IMR-90 (cell line): ENCODE measurements around the gene BTBD2. TPM values are rescaled to one million over a fixed set of nuclear protein-coding genes. Genes with fewer than 3 reads are reported as not detected.

Source experiments
- ATAC-seq: fragments of 200-7000 bp; cut with Tn5 transposase; 2 replicates; pipeline ENCODE4 v1.9.1; 2020; ENCODE audit warnings: low read depth, mild to moderate bottlenecking, moderate library complexity
- BruUV-seq: library from RNA; stranded (reverse); fragments of 400-500 nt; replicated peaks from 2 replicates; lab custom pipeline; 2021; lab: Mats Ljungman, UMichigan
- CTCF ChIA-PET: fragments of 300-600 bp; formaldehyde crosslinking; extraction: SDS; loops from one replicate; lab custom pipeline; 2021; ENCODE audit warnings: antibody characterized with exemption; lab: Yijun Ruan, JAX
- POLR2A ChIA-PET: fragments of 300-600 bp; sonication (Branson Sonifier 250); formaldehyde crosslinking; loops from one replicate; lab custom pipeline; 2022; ENCODE audit warnings: antibody characterized with exemption; ENCODE audit not compliant: unreplicated experiment; lab: Charles Lee
- DNase-seq: peaks from one replicate; pipeline ENCODE4 v3.0.0; 2013
- H2AFZ ChIP-seq: replicated peaks from 2 replicates; pipeline ENCODE3; 2013; ENCODE audit warnings: low read length, mild to moderate bottlenecking; ENCODE audit not compliant: poor library complexity
- H2AK5ac ChIP-seq: 2 replicates; pipeline ENCODE4 v1.6.1; 2013; ENCODE audit warnings: low read depth, low read length, inconsistent platforms
- H2AK9ac ChIP-seq: replicated peaks from 2 replicates; pipeline ENCODE3; 2013; ENCODE audit warnings: mild to moderate bottlenecking, low read depth, low read length, moderate library complexity; ENCODE audit not compliant: poor library complexity
- H2BK120ac ChIP-seq: 2 replicates; pipeline ENCODE4 v1.6.1; 2013; ENCODE audit warnings: low read depth, low read length, inconsistent platforms
- H2BK15ac ChIP-seq: 3 replicates; pipeline ENCODE4 v1.6.1; 2013; ENCODE audit warnings: low read depth, low read length, inconsistent platforms
- H2BK20ac ChIP-seq: 2 replicates; pipeline ENCODE4 v1.6.1; 2013; ENCODE audit warnings: low read depth, mild to moderate bottlenecking, inconsistent platforms, low read length, moderate library complexity
- H2BK5ac ChIP-seq: 2 replicates; pipeline ENCODE4 v1.6.1; 2013; ENCODE audit warnings: mild to moderate bottlenecking, low read depth, low read length, inconsistent platforms; ENCODE audit not compliant: poor library complexity, severe bottlenecking
- H3K14ac ChIP-seq: replicated peaks from 2 replicates; pipeline ENCODE4 v1.6.1; 2013; ENCODE audit warnings: low read depth, low read length, inconsistent platforms
- H3K18ac ChIP-seq: 2 replicates; pipeline ENCODE4 v1.6.1; 2013; ENCODE audit warnings: low read depth, low read length, control low read depth
- H3K23ac ChIP-seq: 2 replicates; pipeline ENCODE4 v1.6.1; 2013; ENCODE audit warnings: low read depth, low read length, inconsistent platforms
- H3K27ac ChIP-seq: 2 replicates; pipeline ENCODE4 v1.5.1; 2013; ENCODE audit warnings: mild to moderate bottlenecking, control low read depth, low read length; ENCODE audit not compliant: insufficient read depth
- H3K27me3 ChIP-seq: 2 replicates; pipeline ENCODE4 v1.6.1; 2013; ENCODE audit warnings: low read length; ENCODE audit not compliant: control insufficient read depth, insufficient read depth
- H3K36me3 ChIP-seq: 2 replicates; pipeline ENCODE4 v1.6.1; 2013; ENCODE audit warnings: low read length, mixed read lengths; ENCODE audit not compliant: control insufficient read depth, insufficient read depth
- H3K4ac ChIP-seq: 2 replicates; pipeline ENCODE4 v1.6.1; 2013; ENCODE audit warnings: low read depth, low read length, inconsistent platforms
- H3K4me1 ChIP-seq: 2 replicates; pipeline ENCODE4 v1.6.1; 2013; ENCODE audit warnings: low read length, mixed read lengths; ENCODE audit not compliant: control insufficient read depth, insufficient read depth
- H3K4me2 ChIP-seq: 2 replicates; pipeline ENCODE4 v1.6.1; 2013; ENCODE audit warnings: low read depth, mild to moderate bottlenecking, control low read depth, low read length, moderate library complexity
- H3K4me3 ChIP-seq: 2 replicates; pipeline ENCODE4 v1.5.1; 2013; ENCODE audit warnings: low read depth, mild to moderate bottlenecking, control low read depth, low read length, moderate library complexity; ENCODE audit not compliant: insufficient read depth
- H3K56ac ChIP-seq: 2 replicates; pipeline ENCODE4 v1.6.1; 2013; ENCODE audit warnings: low read length, inconsistent platforms; ENCODE audit not compliant: insufficient read depth; ENCODE audit errors: extremely low read depth
- H3K79me1 ChIP-seq, 2 experiments: 2 replicates each; pipeline ENCODE4 v1.6.1; 2013; ENCODE audit warnings: low read length in 2 of 2, inconsistent platforms in 1 of 2, low read depth in 1 of 2
- H3K9ac ChIP-seq: 2 replicates; pipeline ENCODE4 v1.6.1; 2013; ENCODE audit warnings: low read depth, low read length, control low read depth
- H3K9me1 ChIP-seq: 2 replicates; pipeline ENCODE4 v1.6.1; 2013; ENCODE audit warnings: low read length, inconsistent platforms; ENCODE audit not compliant: insufficient read depth
- H3K9me3 ChIP-seq: 2 replicates; pipeline ENCODE4 v1.6.1; 2013; ENCODE audit warnings: low read length; ENCODE audit not compliant: control insufficient read depth, insufficient read depth
- H4K20me1 ChIP-seq: 2 replicates; pipeline ENCODE4 v1.6.1; 2013; ENCODE audit warnings: low read length, inconsistent platforms; ENCODE audit not compliant: insufficient read depth
- H4K5ac ChIP-seq: 2 replicates; pipeline ENCODE4 v1.6.1; 2013; ENCODE audit warnings: mild to moderate bottlenecking, low read depth, low read length, control low read depth
- H4K8ac ChIP-seq, 2 experiments: 2 replicates each; pipeline ENCODE4 v1.6.1; 2013; ENCODE audit warnings: low read depth in 2 of 2, low read length in 2 of 2, control low read depth in 1 of 2, inconsistent platforms in 1 of 2
- H4K91ac ChIP-seq: 2 replicates; pipeline ENCODE4 v1.6.1; 2013; ENCODE audit warnings: low read depth, low read length, inconsistent platforms; ENCODE audit not compliant: insufficient read depth
- MAFK ChIP-seq: IDR thresholded peaks from 2 replicates; pipeline ENCODE4 v1.6.1; 2012; ENCODE audit warnings: low read depth, low read length, improper control_type of control experiment
- MXI1 ChIP-seq: IDR thresholded peaks from 2 replicates; pipeline ENCODE4 v1.6.1; 2012; ENCODE audit warnings: low read depth, mild to moderate bottlenecking, low read length, moderate library complexity, borderline replicate concordance
- WGBS, 2 experiments: methylation state at CpG; one replicate each; pipeline versions ENCODE4 v1.1.5 to v1.1.7; 2013; ENCODE audit warnings: missing lambda C conversion rate in 2 of 2; ENCODE audit not compliant: insufficient read length in 1 of 2; ENCODE audit errors: extremely low coverage in 2 of 2; 5-methylcytosine and 5-hydroxymethylcytosine counted together
- dilution Hi-C: fragments of 300-500 bp; cut with HindIII; formaldehyde crosslinking; loops from one replicate; pipeline ENCODE4 v1.14.3; 2018; ENCODE audit warnings: low sequenced_read_pairs; ENCODE audit not compliant: unreplicated experiment
- in situ Hi-C: fragments of 300-500 bp; cut with MboI; formaldehyde crosslinking; loops from 3 replicates; pipeline ENCODE4 v1.14.3; 2019; ENCODE audit warnings: low sequenced_read_pairs, inconsistent platforms, mixed read lengths
- intact Hi-C: fragments of 100-400 bp; cut with micrococcal nuclease; formaldehyde crosslinking; loops from 2 replicates; pipeline ENCODE4 v1.10.0; 2022
- polyA plus RNA-seq, 3 experiments: library from polyadenylated mRNA; depleted of rRNA; stranded (reverse); fragments of >200 nt; gene quantifications; 2 replicates each; pipeline ENCODE4 v1.2.3, GENCODE V29; 2012; ENCODE audit warnings: low replicate concordance in 1 of 3
- total RNA-seq: library from RNA; depleted of rRNA; stranded (reverse); fragments of >200 nt; gene quantifications from 2 replicates; pipeline ENCODE4 v1.2.3, GENCODE V29; 2012

The BTBD2 gene
- total and polyA plus RNA-seq, 2 of the 4 experiments (the other 2 are of a cell fraction) = 24.4 to 65.7 TPM

DNA sequence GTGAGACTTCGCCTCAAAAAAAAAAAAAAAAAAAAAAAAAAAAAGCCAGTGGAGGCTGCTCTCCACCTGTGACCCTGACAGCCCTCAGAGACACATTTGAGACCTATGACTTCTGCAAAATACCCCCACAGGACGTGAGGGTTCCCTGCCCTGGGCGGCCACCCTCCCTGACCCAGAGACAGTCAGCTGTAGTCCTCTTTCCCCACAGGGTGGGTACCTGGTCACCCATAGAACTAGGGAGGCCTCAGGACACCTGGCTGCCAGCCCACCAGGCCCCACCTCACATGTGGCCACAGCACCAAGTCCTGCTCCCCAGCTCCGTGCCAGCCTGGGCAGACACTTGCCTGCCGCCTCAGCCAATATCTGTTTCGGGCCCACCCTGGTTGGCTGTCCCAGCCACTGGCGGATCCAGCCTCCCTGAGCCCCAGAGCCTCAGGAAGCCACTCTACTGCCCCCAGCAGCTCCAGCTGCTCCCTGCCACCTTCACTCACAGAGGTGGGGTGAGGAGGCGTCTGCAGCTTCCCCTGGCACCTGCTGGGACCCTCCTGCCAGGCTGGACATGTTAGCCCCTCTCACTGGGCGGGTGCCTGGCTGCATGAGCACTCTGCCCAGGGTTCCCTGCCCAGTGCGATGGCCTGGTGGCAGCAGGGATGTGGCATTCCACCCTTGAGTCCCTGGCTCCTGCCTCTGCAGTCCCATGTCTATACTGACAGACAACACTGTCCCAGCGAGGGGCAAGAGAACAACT, 28.6 kb upstream of the BTBD2 start:
- no TSS peak for BruUV-seq
- Histone ChIP-seq H2BK15ac (no peak overlapping the region), H4K20me1 (peaks cover 48% of the 10 kb centered on the region), H3K56ac (no peak overlapping the region), H3K27ac (no peak overlapping the region), H4K8ac (no peak overlapping the region), H3K4me1 (peaks cover 27% of the 10 kb centered on the region), H3K4me2 (no peak overlapping the region), H2BK5ac (no peak overlapping the region), H3K9ac (no peak overlapping the region), H4K5ac (no peak overlapping the region), H2AK9ac (peak overlapping the region; percentile 37), H3K18ac (no peak overlapping the region), H3K23ac (no peak overlapping the region), H2AFZ (peak overlapping the region; percentile 32), H4K91ac (no peak overlapping the region), H3K27me3 (no peaks in the 10 kb centered on the region), H3K9me3 (no peaks in the 10 kb centered on the region), H2BK120ac (no peak overlapping the region), H3K79me1 (peaks cover 5 to 58% of the 10 kb centered on the region in 2 experiments; a peak in 3 of 4 replicates), H2AK5ac (no peak overlapping the region; the same call in 1 of the 2 replicates), H3K4ac (no peak overlapping the region), H3K36me3 (peaks cover 52% of the 10 kb centered on the region), H3K14ac (no peak overlapping the region), H2BK20ac (no peak overlapping the region), H3K9me1 (0 out of 2 replicates have a peak, but pooled peaks cover 4% of the 10 kb centered on the region), H3K4me3 (no peak overlapping the region)
- CTCF ChIA-PET = no interaction called here
- ATAC-seq (no peak), DNase-seq (no peak)
- WGBS, 2 experiments = 89% methylated on average over 3 of the region's 11 CpGs; no CpG with 5 or more reads in 1 of the 2 experiments
- dilution Hi-C loops = no loop called here
- no peak for TF ChIP-seq MXI1
- TF ChIP-seq MAFK = no peak
- POLR2A ChIA-PET = no interaction called here
- intact Hi-C loops = no loop called here
- in situ Hi-C loops = no loop called here
